Measurements from ENCODE around the gene GLCCI1. TPM values are rescaled to one million over a fixed set of nuclear protein-coding genes. Genes with fewer than 3 reads are reported as not detected.

The GLCCI1 gene
- total RNA-seq, 4 donors from 2014 or later, result 8.1 to 15.7 (median 11.7) TPM

DNA sequence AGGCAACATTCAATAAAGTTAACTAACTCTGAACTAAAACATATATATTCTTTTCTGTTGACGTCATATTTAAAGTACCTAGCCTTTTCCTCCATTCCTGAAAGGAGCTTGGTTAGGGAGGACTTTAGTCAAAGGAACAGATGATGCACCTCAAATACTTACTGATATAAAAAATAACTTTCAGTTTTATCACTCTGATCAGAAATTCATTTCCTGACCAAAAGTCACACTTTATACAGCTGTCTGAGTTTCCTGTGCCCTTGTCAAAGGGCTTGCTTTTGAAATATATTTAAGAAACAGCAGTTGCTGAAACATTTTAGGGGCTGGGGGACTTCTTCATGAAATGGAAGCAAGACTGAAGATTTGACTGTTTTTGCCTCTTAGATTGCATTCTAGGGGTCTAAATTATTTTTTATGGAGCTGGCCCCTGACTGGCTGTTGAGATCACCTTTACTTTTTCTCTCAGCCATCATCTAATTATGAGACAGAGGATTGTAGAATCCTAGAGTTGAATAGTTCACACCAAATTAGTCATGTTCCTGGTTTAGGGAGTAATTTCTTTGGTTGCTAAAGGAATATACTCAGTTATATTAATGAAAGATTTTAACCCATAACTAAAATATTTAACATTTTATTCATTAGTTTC is 46.6 kb downstream of the GLCCI1 start:
- Histone ChIP-seq H3K9me3 (peaks cover 0 to 4% (median 0%) of the 10 kb centered on the region in 4 donors), H3K4me1 (no peaks in the 10 kb centered on the region), H3K27ac (no peak overlapping the region), H3K4me3 (no peak overlapping the region), H3K27me3 (no peaks in the 10 kb centered on the region), H3K36me3 (peaks cover 0 to 26% (median 0%) of the 10 kb centered on the region in 3 donors)
- TF ChIP-seq EP300 (IDR thresholded peaks at IDR 0.05) (no peak), POLR2A (IDR thresholded peaks at IDR 0.05) (no peak)
- TF ChIP-seq, protein P1, sequence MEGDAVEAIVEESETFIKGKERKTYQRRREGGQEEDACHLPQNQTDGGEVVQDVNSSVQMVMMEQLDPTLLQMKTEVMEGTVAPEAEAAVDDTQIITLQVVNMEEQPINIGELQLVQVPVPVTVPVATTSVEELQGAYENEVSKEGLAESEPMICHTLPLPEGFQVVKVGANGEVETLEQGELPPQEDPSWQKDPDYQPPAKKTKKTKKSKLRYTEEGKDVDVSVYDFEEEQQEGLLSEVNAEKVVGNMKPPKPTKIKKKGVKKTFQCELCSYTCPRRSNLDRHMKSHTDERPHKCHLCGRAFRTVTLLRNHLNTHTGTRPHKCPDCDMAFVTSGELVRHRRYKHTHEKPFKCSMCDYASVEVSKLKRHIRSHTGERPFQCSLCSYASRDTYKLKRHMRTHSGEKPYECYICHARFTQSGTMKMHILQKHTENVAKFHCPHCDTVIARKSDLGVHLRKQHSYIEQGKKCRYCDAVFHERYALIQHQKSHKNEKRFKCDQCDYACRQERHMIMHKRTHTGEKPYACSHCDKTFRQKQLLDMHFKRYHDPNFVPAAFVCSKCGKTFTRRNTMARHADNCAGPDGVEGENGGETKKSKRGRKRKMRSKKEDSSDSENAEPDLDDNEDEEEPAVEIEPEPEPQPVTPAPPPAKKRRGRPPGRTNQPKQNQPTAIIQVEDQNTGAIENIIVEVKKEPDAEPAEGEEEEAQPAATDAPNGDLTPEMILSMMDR (IDR thresholded peaks at IDR 0.05), result no peak
- DNase-seq (ENCODE audit: low spot score in 2 of 2), result no peak
- WGBS, 2 donors, result 88 to 98% methylated on average over 1 of the region's 1 CpG

DNA sequence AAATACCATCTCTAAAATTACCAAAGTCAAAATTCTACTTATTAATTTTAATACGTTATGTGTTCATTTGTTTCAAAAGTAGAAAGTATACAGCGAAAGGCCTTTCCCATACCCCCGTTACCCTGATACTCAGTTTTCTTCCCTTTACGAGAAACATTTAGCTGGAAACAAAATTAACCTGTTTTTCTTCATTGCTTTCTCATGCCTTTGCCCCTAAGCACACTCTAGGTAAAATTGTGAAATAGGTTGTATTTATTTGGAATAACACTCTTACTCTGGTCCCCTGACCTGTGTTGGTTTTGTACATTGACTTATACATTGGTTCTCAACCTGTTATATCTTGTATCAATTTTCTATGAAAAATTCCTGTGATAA is 47.1 kb downstream of the GLCCI1 start:
- DNase-seq (ENCODE audit: low spot score in 2 of 2), result no peak
- H3K27ac ChIP-seq, result no peak overlapping the region
- H3K9me3 ChIP-seq, result peaks cover 0 to 4% (median 0%) of the 10 kb centered on the region in 4 donors
- H3K4me3 ChIP-seq, result no peak overlapping the region
- no peaks in the 10 kb centered on the region for H3K4me1 ChIP-seq
- H3K27me3 ChIP-seq, result no peaks in the 10 kb centered on the region
- TF ChIP-seq, protein P1 (IDR thresholded peaks at IDR 0.05), result no peak
- TF ChIP-seq POLR2A (IDR thresholded peaks at IDR 0.05) (no peak), EP300 (IDR thresholded peaks at IDR 0.05) (no peak)
- H3K36me3 ChIP-seq, result peaks cover 0 to 27% (median 0%) of the 10 kb centered on the region in 3 donors
- 97 to 98% methylated on average over 4 of the region's 4 CpGs for WGBS, 2 donors

DNA sequence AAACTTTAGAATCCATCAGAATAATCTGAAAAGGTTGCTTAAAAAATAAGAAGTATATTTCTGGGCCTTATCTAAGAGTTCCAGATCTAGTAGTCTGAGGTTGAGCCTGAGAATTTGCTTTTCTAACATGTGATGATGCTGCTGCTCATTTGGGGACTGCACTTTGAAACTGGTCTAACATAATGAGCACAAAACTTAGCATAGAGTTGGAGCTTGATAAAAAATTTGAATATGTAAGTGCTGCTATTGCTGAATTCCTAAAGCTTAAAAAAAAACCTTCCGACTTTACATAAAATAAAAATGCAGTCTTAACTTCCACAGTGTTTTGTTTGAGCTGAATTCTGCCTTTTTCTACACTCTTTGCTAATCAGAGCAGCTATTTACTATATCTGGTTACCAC is 48.8 kb downstream of the GLCCI1 start:
- no peak for DNase-seq (ENCODE audit: low spot score in 2 of 2)
- no peaks in the 10 kb centered on the region for H3K9me3 ChIP-seq
- TF ChIP-seq POLR2A (IDR thresholded peaks at IDR 0.05), result no peak
- TF ChIP-seq, protein P1 (IDR thresholded peaks at IDR 0.05), result no peak
- TF ChIP-seq EP300 (IDR thresholded peaks at IDR 0.05), result no peak
- no peaks in the 10 kb centered on the region for H3K27me3 ChIP-seq
- no peaks in the 10 kb centered on the region for H3K4me1 ChIP-seq
- 53 to 63% methylated on average over 1 of the region's 1 CpG for WGBS, 2 donors
- peaks cover 0 to 23% (median 0%) of the 10 kb centered on the region in 3 donors for H3K36me3 ChIP-seq
- H3K4me3 ChIP-seq, result no peak overlapping the region
- H3K27ac ChIP-seq, result no peak overlapping the region

DNA sequence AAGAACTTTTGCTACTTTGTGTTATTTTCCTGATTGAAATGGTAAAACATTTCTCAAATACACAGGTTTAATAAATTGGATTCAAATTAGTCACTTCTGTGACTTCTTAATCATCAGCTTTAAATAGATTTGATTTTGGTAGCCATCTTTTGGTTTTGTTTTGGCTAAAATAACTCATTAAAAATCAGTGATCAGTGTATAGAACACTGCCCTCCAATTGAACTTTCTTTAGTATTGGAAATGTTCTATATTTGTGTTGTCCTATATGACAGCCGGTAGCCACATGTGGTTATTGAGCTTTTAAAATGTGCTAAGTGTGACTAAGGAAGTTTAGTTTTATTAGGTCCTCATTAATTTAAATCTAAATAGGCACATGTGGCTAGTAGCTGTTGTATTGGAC is 50.4 kb downstream of the GLCCI1 start:
- no peak for DNase-seq (ENCODE audit: low spot score in 2 of 2)
- Histone ChIP-seq H3K9me3 (no peaks in the 10 kb centered on the region), H3K27me3 (no peaks in the 10 kb centered on the region), H3K27ac (no peak overlapping the region), H3K36me3 (peaks cover 0 to 30% (median 0%) of the 10 kb centered on the region in 3 donors), H3K4me3 (no peak overlapping the region), H3K4me1 (no peaks in the 10 kb centered on the region)
- TF ChIP-seq, protein P1 (IDR thresholded peaks at IDR 0.05), result no peak
- WGBS, 2 donors, result 83 to 85% methylated on average over 1 of the region's 1 CpG

DNA sequence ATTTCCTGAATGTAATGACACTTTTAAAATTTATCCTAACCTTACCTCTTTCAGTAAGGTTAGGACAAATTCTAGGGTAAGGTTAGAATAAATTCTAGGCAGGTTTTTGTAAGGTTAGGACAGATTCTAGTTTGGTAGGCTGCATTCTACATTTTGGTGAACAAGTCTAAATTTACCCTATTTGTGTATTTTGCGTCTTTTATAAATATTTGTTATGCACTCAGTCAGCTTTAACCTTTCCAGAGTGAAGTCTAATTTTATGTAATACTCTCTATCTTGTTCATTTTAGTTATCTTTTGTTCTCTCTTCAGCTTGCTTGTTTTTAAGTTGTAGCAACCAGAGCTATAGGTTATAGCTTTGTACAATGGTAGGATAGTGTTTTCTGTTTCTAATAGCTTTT is 54.0 kb downstream of the GLCCI1 start:
- H3K9me3 ChIP-seq, result peaks cover 0 to 7% (median 0%) of the 10 kb centered on the region in 4 donors
- H3K4me1 ChIP-seq, result no peaks in the 10 kb centered on the region
- H3K27ac ChIP-seq, result no peak overlapping the region
- DNase-seq (ENCODE audit: low spot score in 2 of 2), result no peak
- peaks cover 0 to 61% (median 0%) of the 10 kb centered on the region in 3 donors for H3K36me3 ChIP-seq
- TF ChIP-seq, protein P1 (IDR thresholded peaks at IDR 0.05), result no peak
- TF ChIP-seq EP300 (IDR thresholded peaks at IDR 0.05) (no peak), POLR2A (IDR thresholded peaks at IDR 0.05) (no peak)
- H3K4me3 ChIP-seq, result no peak overlapping the region
- 46 to 88% methylated on average over 1 of the region's 1 CpG for WGBS, 2 donors
- H3K27me3 ChIP-seq, result no peaks in the 10 kb centered on the region

Data from tibial nerve (tissue), 4 donors.